Measurements from ENCODE around the gene LRRC36. TPM values are rescaled to one million over a fixed set of nuclear protein-coding genes. Genes with fewer than 3 reads are reported as not detected.

The LRRC36 gene, protein sequence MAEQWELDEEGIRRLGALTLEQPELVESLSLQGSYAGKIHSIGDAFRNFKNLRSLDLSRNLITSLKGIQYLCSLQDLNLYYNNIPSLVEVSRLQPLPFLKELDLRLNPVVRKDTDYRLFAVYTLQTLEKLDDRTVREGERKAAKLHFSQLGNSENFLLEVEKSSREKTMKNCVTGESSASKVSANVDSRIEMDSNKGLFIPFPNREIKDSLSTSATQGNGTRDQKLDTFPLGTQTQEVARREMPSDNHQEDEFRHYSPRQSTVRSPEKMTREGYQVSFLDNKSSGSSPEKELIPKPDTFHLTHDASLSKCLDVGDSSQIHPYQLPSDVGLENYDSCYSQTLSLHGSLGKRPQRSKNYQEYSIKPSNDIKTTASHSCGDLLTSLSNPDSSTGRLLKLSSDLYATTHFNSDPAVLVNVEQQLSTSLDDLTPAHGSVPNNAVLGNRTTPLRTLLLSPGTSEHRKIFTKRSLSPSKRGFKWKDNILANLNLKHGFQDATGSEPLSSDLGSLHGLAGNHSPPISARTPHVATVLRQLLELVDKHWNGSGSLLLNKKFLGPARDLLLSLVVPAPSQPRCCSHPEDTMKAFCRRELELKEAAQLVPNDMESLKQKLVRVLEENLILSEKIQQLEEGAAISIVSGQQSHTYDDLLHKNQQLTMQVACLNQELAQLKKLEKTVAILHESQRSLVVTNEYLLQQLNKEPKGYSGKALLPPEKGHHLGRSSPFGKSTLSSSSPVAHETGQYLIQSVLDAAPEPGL
- total RNA-seq: 0.17 TPM in 1 of 2 replicates, not detected in the other

DNA sequence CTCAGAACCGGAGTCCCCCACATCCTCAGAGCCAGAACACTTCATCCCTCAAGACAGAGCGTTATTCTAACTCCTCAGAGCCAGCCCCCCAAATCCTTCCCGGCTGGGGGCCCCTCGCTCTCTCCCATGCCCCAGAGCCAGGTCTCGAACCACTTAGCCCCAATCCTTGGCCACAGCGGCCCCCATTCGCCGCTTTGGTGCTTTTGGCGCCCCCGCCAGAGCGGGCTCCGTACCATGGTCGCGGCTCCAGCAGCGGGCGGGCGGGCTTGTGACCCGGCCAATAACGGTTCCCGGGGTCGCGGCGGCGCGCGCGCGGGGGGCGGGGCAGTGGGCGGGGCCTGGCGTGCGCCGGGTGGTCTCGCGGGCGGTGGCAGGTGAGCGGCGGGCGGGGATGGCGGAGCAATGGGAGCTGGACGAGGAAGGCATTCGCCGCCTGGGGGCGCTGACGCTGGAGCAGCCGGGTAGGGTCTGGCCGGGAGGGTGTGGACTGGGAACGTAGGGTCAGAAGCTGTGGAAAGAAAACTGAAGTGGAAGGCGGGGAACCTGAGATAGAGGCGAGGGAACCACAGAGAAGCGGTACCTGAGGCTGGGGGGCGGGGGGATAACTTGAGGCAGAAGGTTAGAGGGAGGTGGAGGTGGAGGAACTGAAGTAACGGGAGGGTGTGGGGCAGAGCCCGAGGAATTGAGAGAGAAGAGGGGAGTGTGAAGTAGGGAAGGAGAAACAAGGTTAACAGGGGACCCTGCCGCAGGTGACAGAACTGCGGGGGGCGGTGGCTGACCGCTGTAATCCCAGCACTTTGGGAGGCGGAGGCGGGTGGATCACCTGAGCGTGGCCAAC is at the start of gene LRRC36, which contains the start of gene KCTD19:
TSS of gene LRRC36 (plus strand) at position 344 of the 838 bp plus-strand sequence. CDS start at position 392, 48 bp downstream.
TSS of gene KCTD19 (minus strand) at position 270 of the 838 bp plus-strand sequence. CDS start at position 236, 34 bp downstream.

DNA sequence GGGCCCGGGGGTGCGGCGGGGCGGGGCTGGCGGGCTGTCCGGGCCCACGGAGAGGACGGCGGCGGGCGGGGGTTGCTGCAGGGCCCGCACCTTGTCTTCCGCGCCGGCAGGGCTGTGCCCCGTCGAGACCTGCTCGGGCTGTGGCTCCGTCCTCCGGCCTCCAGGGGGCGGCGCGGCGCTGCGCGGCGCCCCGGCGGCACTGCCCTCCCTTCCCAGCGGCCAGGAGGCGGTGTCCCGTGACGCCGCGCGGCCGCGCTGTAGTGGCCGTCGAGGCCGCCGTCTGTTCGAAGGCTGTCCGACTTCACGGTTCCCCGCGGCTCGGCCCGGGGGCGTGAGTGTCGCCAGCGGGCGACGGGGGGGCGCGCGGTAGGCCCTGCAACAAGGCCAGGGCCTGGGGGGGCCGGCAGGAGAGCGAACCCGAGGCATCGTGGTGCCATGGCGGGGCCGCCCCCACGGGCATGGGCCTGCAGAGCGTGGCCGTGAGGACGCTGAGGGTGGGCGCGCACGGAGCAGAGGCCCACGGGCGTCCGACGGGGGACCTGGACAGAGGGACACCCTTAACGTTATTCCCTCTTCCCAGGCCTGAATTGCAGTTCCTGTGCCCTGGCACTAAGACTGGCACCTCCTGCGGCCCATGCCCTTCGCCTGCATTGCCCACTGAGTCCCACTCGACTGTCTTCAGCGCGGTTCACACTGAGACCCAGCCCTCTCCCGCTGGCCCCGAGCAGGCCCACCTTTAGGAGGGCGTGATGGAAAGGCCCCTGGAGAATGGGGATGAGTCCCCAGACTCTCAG is 47.1 kb upstream of the LRRC36 start, which contains the start of gene PLEKHG4:
TSS of gene PLEKHG4 (plus strand) at position 237 of the 794 bp plus-strand sequence. CDS start at position 750, 513 bp downstream.

DNA sequence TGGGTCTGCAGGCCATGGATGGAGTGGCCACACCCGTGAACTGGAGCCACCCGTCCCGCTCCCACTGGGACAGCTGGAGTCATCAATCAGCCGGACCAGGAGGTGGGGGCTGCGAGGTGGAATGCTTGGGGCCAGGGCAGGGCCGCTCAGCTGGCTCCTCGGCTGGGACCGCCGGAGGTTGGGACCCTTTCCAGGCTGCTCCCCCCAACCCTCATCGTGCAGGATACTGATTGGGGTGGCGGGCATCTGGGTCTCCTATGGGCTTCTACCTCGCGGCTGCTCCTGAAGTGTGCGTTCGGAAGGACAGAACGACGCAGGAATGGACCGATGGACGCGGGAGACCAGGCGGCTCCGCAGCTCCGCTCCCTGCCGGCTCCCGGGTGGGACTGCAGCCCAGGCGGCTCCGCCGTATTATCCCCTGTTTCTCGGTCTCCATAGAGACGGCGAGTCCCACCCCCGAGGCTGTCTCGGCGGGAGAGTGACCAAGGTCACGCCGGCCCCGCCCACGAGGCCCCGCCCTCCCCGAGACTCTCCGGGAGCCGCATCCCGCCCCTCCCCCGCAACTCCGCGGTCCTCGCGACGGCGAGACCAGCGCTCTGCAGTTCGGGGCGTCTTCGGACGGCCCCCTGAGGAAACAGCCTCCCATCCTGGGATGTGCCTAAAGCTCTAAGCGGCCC is 66.6 kb downstream of the LRRC36 start, which contains the start of gene TPPP3:
TSS of gene TPPP3 (minus strand) at position 388 of the 677 bp plus-strand sequence. CDS start 2,387 bp downstream, outside the sequence.

DNA sequence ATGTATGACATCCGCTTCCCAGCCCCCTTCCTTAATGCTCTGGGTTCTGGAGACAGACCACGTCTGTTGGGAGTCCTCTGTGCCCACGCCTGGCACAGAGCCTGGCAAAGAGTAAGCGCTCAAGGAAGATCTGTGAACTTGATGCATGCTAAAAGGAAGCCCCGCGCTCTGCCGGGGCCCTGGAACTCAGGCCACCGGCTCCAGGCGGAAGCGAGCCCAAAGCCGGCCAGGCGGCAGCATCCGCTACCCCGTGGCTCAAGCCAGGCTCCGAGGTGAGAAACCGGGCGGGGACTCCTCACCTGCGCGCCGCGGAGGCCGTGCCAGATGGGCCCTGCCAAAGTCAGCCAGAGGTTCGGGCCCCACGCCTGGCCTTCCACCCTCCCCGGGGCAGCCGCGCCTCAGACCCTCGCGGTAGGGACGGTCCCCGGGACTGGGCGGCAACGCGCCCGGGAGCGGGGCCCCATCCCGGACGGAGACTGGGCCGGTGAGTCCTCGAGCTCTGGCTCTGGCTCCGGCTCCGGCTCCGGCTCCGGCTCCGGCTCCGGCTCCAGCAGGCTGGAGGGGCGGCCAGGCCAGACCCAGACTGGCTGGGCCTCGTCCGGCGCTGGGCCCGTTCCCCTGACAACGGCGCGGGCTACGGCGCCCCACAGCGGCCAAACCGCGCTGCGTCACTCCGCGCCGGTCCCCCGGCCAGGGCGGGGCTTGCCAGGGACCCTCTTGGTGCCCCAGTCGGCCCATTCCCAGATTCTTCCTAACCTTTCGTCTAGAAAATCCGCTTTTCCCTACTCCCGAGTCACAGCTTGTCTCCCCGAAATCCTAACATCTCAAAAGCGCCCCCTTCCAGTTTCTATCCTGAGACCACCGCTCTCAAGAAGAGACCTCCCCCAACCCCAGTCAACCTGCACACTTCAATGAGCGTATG is 89.5 kb downstream of the LRRC36 start, which contains the start of gene ZDHHC1:
TSS of gene ZDHHC1 (minus strand) at position 606 of the 922 bp plus-strand sequence. CDS start 8,702 bp downstream, outside the sequence.

DNA sequence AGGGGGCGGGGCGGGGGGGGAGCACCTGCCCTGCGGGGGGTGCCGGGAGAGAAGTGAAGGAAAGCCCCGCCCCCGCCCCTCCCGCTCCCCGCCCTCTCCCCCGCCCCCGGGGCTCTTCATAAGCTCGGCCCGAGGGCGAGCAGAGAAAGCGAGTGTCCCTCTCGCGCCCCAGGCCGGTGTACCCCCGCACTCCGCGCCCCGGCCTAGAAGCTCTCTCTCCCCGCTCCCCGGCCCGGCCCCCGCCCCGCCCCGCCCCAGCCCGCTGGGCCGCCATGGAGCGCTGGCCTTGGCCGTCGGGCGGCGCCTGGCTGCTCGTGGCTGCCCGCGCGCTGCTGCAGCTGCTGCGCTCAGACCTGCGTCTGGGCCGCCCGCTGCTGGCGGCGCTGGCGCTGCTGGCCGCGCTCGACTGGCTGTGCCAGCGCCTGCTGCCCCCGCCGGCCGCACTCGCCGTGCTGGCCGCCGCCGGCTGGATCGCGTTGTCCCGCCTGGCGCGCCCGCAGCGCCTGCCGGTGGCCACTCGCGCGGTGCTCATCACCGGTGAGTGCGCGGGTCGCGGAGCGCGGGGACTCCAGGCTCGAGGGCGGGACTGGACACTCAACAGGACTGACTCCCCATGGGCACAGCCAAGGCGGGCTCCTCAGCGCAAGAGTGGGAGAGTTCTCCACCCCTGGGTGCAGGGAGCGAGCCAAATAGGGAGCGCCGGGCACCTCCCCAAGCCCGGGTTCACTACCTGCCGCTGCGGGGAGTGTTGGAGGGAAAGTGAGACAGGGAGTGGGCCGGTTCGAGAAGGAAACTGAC is 104.6 kb downstream of the LRRC36 start, which contains the start of gene HSD11B2:
TSS of gene HSD11B2 (plus strand) at position 145 of the 798 bp plus-strand sequence. CDS start at position 273, 128 bp downstream.

Other genes starting within 250 kb of the LRRC36 start
- 20.0 and 22.0 TPM in 2 replicates for gene PHAF1, start 216.9 kb upstream of the LRRC36 start, total RNA-seq
- gene B3GNT9, start 175.8 kb upstream of the LRRC36 start, total RNA-seq: 47.2 and 55.1 TPM in 2 replicates
- 18.2 and 18.9 TPM in 2 replicates for gene TRADD, start 166.9 kb upstream of the LRRC36 start, total RNA-seq
- 11.9 and 12.8 TPM in 2 replicates for gene FBXL8, start 166.9 kb upstream of the LRRC36 start, total RNA-seq
- gene HSF4, start 162.1 kb upstream of the LRRC36 start, total RNA-seq: 12.1 and 23.0 TPM in 2 replicates
- 42.4 and 43.0 TPM in 2 replicates for gene NOL3, start 156.3 kb upstream of the LRRC36 start, total RNA-seq
- gene MATCAP1, start 142.9 kb upstream of the LRRC36 start, total RNA-seq: 16.9 and 20.5 TPM in 2 replicates
- 0.13 TPM in 1 of 2 replicates, not detected in the other for gene EXOC3L1, start 136.7 kb upstream of the LRRC36 start, total RNA-seq
- gene E2F4, start 134.7 kb upstream of the LRRC36 start, total RNA-seq: 44.6 and 64.7 TPM in 2 replicates
- gene ELMO3, start 127.7 kb upstream of the LRRC36 start, total RNA-seq: 0.26 and 0.76 TPM in 2 replicates
- gene TMEM208, start 99.7 kb upstream of the LRRC36 start, total RNA-seq: 25.4 and 28.7 TPM in 2 replicates
- gene FHOD1, start 79.3 kb upstream of the LRRC36 start, total RNA-seq: 20.7 and 36.2 TPM in 2 replicates
- gene SLC9A5, start 77.8 kb upstream of the LRRC36 start, total RNA-seq: 3.4 and 4.2 TPM in 2 replicates
- 34.1 and 51.4 TPM in 2 replicates for gene PLEKHG4, start 47.3 kb upstream of the LRRC36 start, total RNA-seq
- gene KCTD19, start 74 bp upstream of the LRRC36 start, total RNA-seq: under 0.01 and 0.03 TPM in 2 replicates
- gene TPPP3, start 66.7 kb downstream of the LRRC36 start, total RNA-seq: 1.2 and 1.6 TPM in 2 replicates
- 8.1 and 10.5 TPM in 2 replicates for gene ZDHHC1, start 89.7 kb downstream of the LRRC36 start, total RNA-seq
- 0.20 TPM in 1 of 2 replicates, not detected in the other for gene HSD11B2, start 104.3 kb downstream of the LRRC36 start, total RNA-seq
- 100 and 107 TPM in 2 replicates for gene ATP6V0D1, start 154.3 kb downstream of the LRRC36 start, total RNA-seq
- not detected in 2 replicates for gene AGRP, start 156.7 kb downstream of the LRRC36 start, total RNA-seq
- 64.4 and 104 TPM in 2 replicates for gene RIPOR1, start 202.0 kb downstream of the LRRC36 start, total RNA-seq
- 16.6 and 21.2 TPM in 2 replicates for gene CTCF, start 235.7 kb downstream of the LRRC36 start, total RNA-seq

Measured in smooth muscle cell of the pulmonary artery (primary cell).